Measurements from ENCODE around the gene CORO2B. TPM values are rescaled to one million over a fixed set of nuclear protein-coding genes. Genes with fewer than 3 reads are reported as not detected.

CORO2B gene
- total RNA-seq, 6 donors from 2014 or later, result 0.79 to 9.0 (median 2.0) TPM

GRCh38 chr15:68672251-68672650 lies 93.5 kb downstream of the CORO2B start:
- no peak for ATAC-seq (ENCODE audit: low FRiP score in 2 of 2)
- H3K4me1 ChIP-seq, result peaks cover 8 to 25% (median 14%) of the 10 kb centered on the region in 4 donors
- TF ChIP-seq POLR2AphosphoS5 (IDR thresholded peaks at IDR 0.05), result no peak
- no peak for TF ChIP-seq POLR2A (IDR thresholded peaks at IDR 0.05)
- no peak for TF ChIP-seq EP300 (IDR thresholded peaks at IDR 0.05)
- TF ChIP-seq CTCF (IDR thresholded peaks at IDR 0.05), result no peak
- no peak overlapping the region for H3K4me3 ChIP-seq
- no peak overlapping the region for H3K27ac ChIP-seq
- no peaks in the 10 kb centered on the region for H3K9me3 ChIP-seq
- DNase-seq, result no peak
- 61 to 75% methylated on average over 4 of the region's 4 CpGs for WGBS, 2 donors
- no peaks in the 10 kb centered on the region for H3K27me3 ChIP-seq
- H3K36me3 ChIP-seq, result no peaks in the 10 kb centered on the region

- DNase-seq (no peak), ATAC-seq (ENCODE audit: low FRiP score in 2 of 2) (no peak)
- 71 to 78% methylated on average over 2 to 4 of the region's 4 CpGs for WGBS, 2 donors
- TF ChIP-seq EP300 (IDR thresholded peaks at IDR 0.05), result no peak
- TF ChIP-seq POLR2A (IDR thresholded peaks at IDR 0.05), result no peak
- TF ChIP-seq POLR2AphosphoS5 (IDR thresholded peaks at IDR 0.05), result no peak
- TF ChIP-seq CTCF (IDR thresholded peaks at IDR 0.05), result no peak
- no peaks in the 10 kb centered on the region for H3K9me3 ChIP-seq
- peaks cover 8 to 25% (median 14%) of the 10 kb centered on the region in 4 donors for H3K4me1 ChIP-seq
- no peak overlapping the region for H3K4me3 ChIP-seq
- H3K36me3 ChIP-seq, result no peaks in the 10 kb centered on the region
- H3K27me3 ChIP-seq, result no peaks in the 10 kb centered on the region
- H3K27ac ChIP-seq, result no peak overlapping the region
Observed at GRCh38 chr15:68672781-68673205, 94.0 kb downstream of the CORO2B start.

- no peak overlapping the region for H3K4me3 ChIP-seq
- peak in 1 of 2 donors; percentile 52 for ATAC-seq (ENCODE audit: low FRiP score in 2 of 2)
- DNase-seq, result no peak
- H3K27me3 ChIP-seq, result no peaks in the 10 kb centered on the region
- TF ChIP-seq CTCF (IDR thresholded peaks at IDR 0.05) (no peak), EP300 (IDR thresholded peaks at IDR 0.05) (no peak), POLR2AphosphoS5 (IDR thresholded peaks at IDR 0.05) (no peak), POLR2A (IDR thresholded peaks at IDR 0.05) (no peak)
- no peaks in the 10 kb centered on the region for H3K36me3 ChIP-seq
- no peaks in the 10 kb centered on the region for H3K9me3 ChIP-seq
- peaks cover 8 to 25% (median 14%) of the 10 kb centered on the region in 4 donors for H3K4me1 ChIP-seq
- 30 to 37% methylated on average over 5 of the region's 5 CpGs for WGBS, 2 donors
- peak overlapping the region in 1 of 4 donors; percentile 52 for H3K27ac ChIP-seq
Observed at GRCh38 chr15:68674975-68675374, 96.2 kb downstream of the CORO2B start.

- Histone ChIP-seq H3K36me3 (no peaks in the 10 kb centered on the region), H3K4me3 (no peak overlapping the region), H3K27me3 (no peaks in the 10 kb centered on the region), H3K9me3 (no peaks in the 10 kb centered on the region), H3K27ac (no peak overlapping the region), H3K4me1 (peaks cover 8 to 25% (median 14%) of the 10 kb centered on the region in 4 donors)
- TF ChIP-seq POLR2AphosphoS5 (IDR thresholded peaks at IDR 0.05) (no peak), EP300 (IDR thresholded peaks at IDR 0.05) (no peak), POLR2A (IDR thresholded peaks at IDR 0.05) (no peak), CTCF (IDR thresholded peaks at IDR 0.05) (no peak)
- ATAC-seq (ENCODE audit: low FRiP score in 2 of 2) (no peak), DNase-seq (no peak)
- 79 to 92% methylated on average over 4 to 7 of the region's 7 CpGs for WGBS, 2 donors
Observed at GRCh38 chr15:68676011-68676605, 97.3 kb downstream of the CORO2B start.

- no peaks in the 10 kb centered on the region for H3K36me3 ChIP-seq
- TF ChIP-seq CTCF (IDR thresholded peaks at IDR 0.05), result no peak
- H3K9me3 ChIP-seq, result no peaks in the 10 kb centered on the region
- no peaks in the 10 kb centered on the region for H3K27me3 ChIP-seq
- no peak overlapping the region for H3K4me3 ChIP-seq
- ATAC-seq (ENCODE audit: low FRiP score in 2 of 2) (no peak), DNase-seq (no peak)
- WGBS, 2 donors, result 96 to 100% methylated on average over 4 of the region's 4 CpGs
- H3K4me1 ChIP-seq, result peaks cover 8 to 25% (median 14%) of the 10 kb centered on the region in 4 donors
- H3K27ac ChIP-seq, result no peak overlapping the region
Observed at GRCh38 chr15:68676926-68677325, 98.1 kb downstream of the CORO2B start.
